OCI-LY3 (cell line): ENCODE measurements around the gene COL4A3.

Experiments used
- H2AFZ ChIP-seq: fragments of 200-600, 300-600 bp; shearing (Covaris generic); 2 replicates; pipeline ENCODE4 v1.6.0; 2014; ENCODE audit warnings: antibody characterized with exemption, low read depth, low read length
- H3K27ac ChIP-seq: fragments of 200-600, 300-600 bp; sonication (generic); 2 replicates; pipeline ENCODE4 v1.5.1; 2014; ENCODE audit warnings: mild to moderate bottlenecking, low read length, moderate library complexity, mixed read lengths
- H3K27me3 ChIP-seq: fragments of 200-600, 300-600 bp; sonication (generic); 2 replicates; pipeline ENCODE4 v1.6.1; 2014; ENCODE audit warnings: low read depth, low read length, mixed read lengths
- H3K36me3 ChIP-seq: fragments of 200-600, 300-600 bp; sonication (generic); replicated peaks from 2 replicates; pipeline ENCODE3; 2014; ENCODE audit warnings: low read depth, low read length, mixed read lengths
- H3K4me1 ChIP-seq: fragments of 300-600, 200-600 bp; sonication (generic); 2 replicates; pipeline ENCODE4 v1.6.1; 2014; ENCODE audit warnings: low read length, mixed read lengths
- H3K4me2 ChIP-seq: fragments of 200-600, 300-600 bp; sonication (generic); 2 replicates; pipeline ENCODE4 v1.6.1; 2014; ENCODE audit warnings: low read length, mixed read lengths
- H3K4me3 ChIP-seq: fragments of 300-600, 200-600 bp; sonication (generic); 2 replicates; pipeline ENCODE4 v1.5.1; 2014; ENCODE audit warnings: antibody characterized with exemption, mild to moderate bottlenecking, low read length, moderate library complexity
- H3K79me2 ChIP-seq: fragments of 300-600, 200-600 bp; shearing (Covaris generic); 2 replicates; pipeline ENCODE4 v1.6.1; 2014; ENCODE audit warnings: mild to moderate bottlenecking, low read length, mixed read lengths
- H3K9ac ChIP-seq: fragments of 300-600, 200-600 bp; shearing (Covaris generic); 2 replicates; pipeline ENCODE4 v1.6.0; 2014; ENCODE audit warnings: mild to moderate bottlenecking, low read length, moderate library complexity
- H3K9me3 ChIP-seq: fragments of 200-600, 300-600 bp; shearing (Covaris generic); 2 replicates; pipeline ENCODE4 v1.6.1; 2014; ENCODE audit warnings: low read length, mixed read lengths; ENCODE audit not compliant: insufficient read depth
- H4K20me1 ChIP-seq: fragments of 200-600, 300-600 bp; sonication (generic); 2 replicates; pipeline ENCODE4 v1.6.1; 2016; ENCODE audit warnings: low read length, mixed read lengths; ENCODE audit not compliant: insufficient read depth
- CTCF ChIP-seq: fragments of 200-600, 300-600 bp; sonication (generic); IDR thresholded peaks from 2 replicates; pipeline ENCODE4 v1.5.1; 2014; ENCODE audit warnings: antibody characterized with exemption, low read length, low read depth
- EZH2phosphoT487 ChIP-seq: fragments of 200-600 bp; shearing (Covaris generic); IDR thresholded peaks from 2 replicates; pipeline ENCODE4 v1.6.1; 2018; ENCODE audit warnings: antibody characterized with exemption, mixed run types, low read depth

The COL4A3 gene

GRCh38 chr2:227146456-227146855 lies 18.0 kb upstream of the COL4A3 start:
- Histone ChIP-seq H4K20me1 (no peaks in the 10 kb centered on the region), H2AFZ (no peak overlapping the region), H3K36me3 (no peaks in the 10 kb centered on the region), H3K9me3 (no peaks in the 10 kb centered on the region), H3K4me1 (no peaks in the 10 kb centered on the region), H3K4me2 (no peak overlapping the region), H3K27ac (no peak overlapping the region), H3K27me3 (no peaks in the 10 kb centered on the region), H3K79me2 (no peaks in the 10 kb centered on the region), H3K4me3 (no peak overlapping the region), H3K9ac (no peak overlapping the region)
- TF ChIP-seq CTCF (no peak), EZH2phosphoT487 (no peak)

GRCh38 chr2:227147023-227147422 lies 17.4 kb upstream of the COL4A3 start:
- no peaks in the 10 kb centered on the region for H3K79me2 ChIP-seq
- no peak overlapping the region for H2AFZ ChIP-seq
- H4K20me1 ChIP-seq: no peaks in the 10 kb centered on the region
- H3K4me1 ChIP-seq: no peaks in the 10 kb centered on the region
- no peak overlapping the region for H3K27ac ChIP-seq
- no peaks in the 10 kb centered on the region for H3K27me3 ChIP-seq
- H3K36me3 ChIP-seq: no peaks in the 10 kb centered on the region
- H3K4me2 ChIP-seq: no peak overlapping the region
- H3K4me3 ChIP-seq: no peak overlapping the region
- TF ChIP-seq CTCF (no peak), EZH2phosphoT487 (no peak)
- no peaks in the 10 kb centered on the region for H3K9me3 ChIP-seq
- H3K9ac ChIP-seq: no peak overlapping the region

DNA sequence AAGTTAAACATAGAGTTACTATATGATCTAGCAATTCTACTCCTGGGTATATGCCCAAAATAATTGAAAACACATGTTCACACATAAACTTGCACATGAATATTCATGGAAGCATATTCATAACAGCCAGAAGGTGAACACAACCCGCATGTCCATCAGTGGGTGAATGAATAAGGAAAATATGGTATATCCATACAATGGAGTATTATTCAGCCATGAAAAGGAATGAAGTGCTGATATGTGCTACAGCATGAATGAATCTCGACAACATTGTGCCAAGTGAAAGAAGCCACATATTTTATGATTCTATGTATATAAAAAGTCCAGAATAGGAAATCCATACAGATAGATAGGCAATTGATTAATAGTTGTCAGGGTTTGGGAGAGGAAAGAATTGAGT lies 16.3 kb upstream of the COL4A3 start:
- Histone ChIP-seq H3K36me3 (no peaks in the 10 kb centered on the region), H3K27ac (no peak overlapping the region), H2AFZ (no peak overlapping the region), H4K20me1 (no peaks in the 10 kb centered on the region), H3K4me1 (no peaks in the 10 kb centered on the region), H3K4me2 (no peak overlapping the region), H3K79me2 (no peaks in the 10 kb centered on the region), H3K9me3 (no peaks in the 10 kb centered on the region), H3K4me3 (no peak overlapping the region), H3K9ac (no peak overlapping the region), H3K27me3 (no peaks in the 10 kb centered on the region)
- TF ChIP-seq EZH2phosphoT487 (no peak), CTCF (no peak)

GRCh38 chr2:227150222-227150936 lies 14.0 kb upstream of the COL4A3 start:
- H3K79me2 ChIP-seq: no peaks in the 10 kb centered on the region
- no peak overlapping the region for H2AFZ ChIP-seq
- H3K4me2 ChIP-seq: no peak overlapping the region
- no peaks in the 10 kb centered on the region for H3K36me3 ChIP-seq
- H3K27ac ChIP-seq: no peak overlapping the region
- no peak overlapping the region for H3K4me3 ChIP-seq
- no peaks in the 10 kb centered on the region; the same call in 1 of the 2 replicates for H3K27me3 ChIP-seq
- no peaks in the 10 kb centered on the region for H3K9me3 ChIP-seq
- no peak overlapping the region for H3K9ac ChIP-seq
- TF ChIP-seq CTCF (no peak), EZH2phosphoT487 (no peak)
- H3K4me1 ChIP-seq: no peaks in the 10 kb centered on the region
- H4K20me1 ChIP-seq: no peaks in the 10 kb centered on the region
